Panc1 (cell line): ENCODE data around the gene RBMS1.

ENCODE experiments used
- POLR2AphosphoS5 ChIP-seq: IDR thresholded peaks from 2 replicates; pipeline ENCODE4 v1.6.1; 2012; ENCODE audit warnings: mild to moderate bottlenecking, low read depth, low read length, moderate library complexity
- TF ChIP-seq, protein P1 (sequence below): fragments of 450-650 bp; IDR thresholded peaks from 2 replicates; pipeline ENCODE4 v1.5.1; 2017; ENCODE audit warnings: mild to moderate bottlenecking
- TF ChIP-seq, protein P2 (sequence below), 2 experiments: IDR thresholded peaks; 2 replicates each; pipeline ENCODE4 v1.6.1; 2011 to 2012; ENCODE audit warnings: low read depth in 2 of 2, control low read depth in 1 of 2, low read length in 1 of 2, mild to moderate bottlenecking in 1 of 2, moderate library complexity in 1 of 2; ENCODE audit not compliant: insufficient read depth in 1 of 2

DNA sequence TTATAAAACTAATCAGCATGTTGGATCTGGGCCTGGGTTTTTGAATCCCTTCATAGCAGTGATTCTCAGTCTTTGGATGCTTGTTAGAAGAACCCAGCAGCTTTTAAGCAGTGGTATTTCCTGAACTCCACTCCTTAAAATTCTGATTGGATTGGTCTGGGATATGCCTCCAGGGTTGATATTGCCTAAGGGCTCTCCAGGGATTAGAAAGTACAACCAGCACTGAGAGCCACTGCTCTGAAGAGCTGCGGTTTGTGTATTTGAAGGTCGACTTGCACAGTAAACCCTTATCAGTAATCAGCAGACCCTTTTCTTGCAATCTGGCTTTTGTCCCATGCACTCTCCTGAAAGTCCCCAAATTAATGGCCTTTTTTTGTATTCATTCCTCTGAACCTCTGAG, 17.0 kb upstream of the RBMS1 start:
- TF ChIP-seq, protein P1, sequence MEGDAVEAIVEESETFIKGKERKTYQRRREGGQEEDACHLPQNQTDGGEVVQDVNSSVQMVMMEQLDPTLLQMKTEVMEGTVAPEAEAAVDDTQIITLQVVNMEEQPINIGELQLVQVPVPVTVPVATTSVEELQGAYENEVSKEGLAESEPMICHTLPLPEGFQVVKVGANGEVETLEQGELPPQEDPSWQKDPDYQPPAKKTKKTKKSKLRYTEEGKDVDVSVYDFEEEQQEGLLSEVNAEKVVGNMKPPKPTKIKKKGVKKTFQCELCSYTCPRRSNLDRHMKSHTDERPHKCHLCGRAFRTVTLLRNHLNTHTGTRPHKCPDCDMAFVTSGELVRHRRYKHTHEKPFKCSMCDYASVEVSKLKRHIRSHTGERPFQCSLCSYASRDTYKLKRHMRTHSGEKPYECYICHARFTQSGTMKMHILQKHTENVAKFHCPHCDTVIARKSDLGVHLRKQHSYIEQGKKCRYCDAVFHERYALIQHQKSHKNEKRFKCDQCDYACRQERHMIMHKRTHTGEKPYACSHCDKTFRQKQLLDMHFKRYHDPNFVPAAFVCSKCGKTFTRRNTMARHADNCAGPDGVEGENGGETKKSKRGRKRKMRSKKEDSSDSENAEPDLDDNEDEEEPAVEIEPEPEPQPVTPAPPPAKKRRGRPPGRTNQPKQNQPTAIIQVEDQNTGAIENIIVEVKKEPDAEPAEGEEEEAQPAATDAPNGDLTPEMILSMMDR: no peak
- TF ChIP-seq, protein P2, sequence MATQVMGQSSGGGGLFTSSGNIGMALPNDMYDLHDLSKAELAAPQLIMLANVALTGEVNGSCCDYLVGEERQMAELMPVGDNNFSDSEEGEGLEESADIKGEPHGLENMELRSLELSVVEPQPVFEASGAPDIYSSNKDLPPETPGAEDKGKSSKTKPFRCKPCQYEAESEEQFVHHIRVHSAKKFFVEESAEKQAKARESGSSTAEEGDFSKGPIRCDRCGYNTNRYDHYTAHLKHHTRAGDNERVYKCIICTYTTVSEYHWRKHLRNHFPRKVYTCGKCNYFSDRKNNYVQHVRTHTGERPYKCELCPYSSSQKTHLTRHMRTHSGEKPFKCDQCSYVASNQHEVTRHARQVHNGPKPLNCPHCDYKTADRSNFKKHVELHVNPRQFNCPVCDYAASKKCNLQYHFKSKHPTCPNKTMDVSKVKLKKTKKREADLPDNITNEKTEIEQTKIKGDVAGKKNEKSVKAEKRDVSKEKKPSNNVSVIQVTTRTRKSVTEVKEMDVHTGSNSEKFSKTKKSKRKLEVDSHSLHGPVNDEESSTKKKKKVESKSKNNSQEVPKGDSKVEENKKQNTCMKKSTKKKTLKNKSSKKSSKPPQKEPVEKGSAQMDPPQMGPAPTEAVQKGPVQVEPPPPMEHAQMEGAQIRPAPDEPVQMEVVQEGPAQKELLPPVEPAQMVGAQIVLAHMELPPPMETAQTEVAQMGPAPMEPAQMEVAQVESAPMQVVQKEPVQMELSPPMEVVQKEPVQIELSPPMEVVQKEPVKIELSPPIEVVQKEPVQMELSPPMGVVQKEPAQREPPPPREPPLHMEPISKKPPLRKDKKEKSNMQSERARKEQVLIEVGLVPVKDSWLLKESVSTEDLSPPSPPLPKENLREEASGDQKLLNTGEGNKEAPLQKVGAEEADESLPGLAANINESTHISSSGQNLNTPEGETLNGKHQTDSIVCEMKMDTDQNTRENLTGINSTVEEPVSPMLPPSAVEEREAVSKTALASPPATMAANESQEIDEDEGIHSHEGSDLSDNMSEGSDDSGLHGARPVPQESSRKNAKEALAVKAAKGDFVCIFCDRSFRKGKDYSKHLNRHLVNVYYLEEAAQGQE (IDR thresholded peaks at IDR 0.05; ENCODE audit: insufficient read depth in 1 of 2, low read depth in 2 of 2, low read length in 1 of 2): no peak
- TF ChIP-seq POLR2AphosphoS5: no peak
